ENCODE results near the gene KRTAP10-11.

GRCh38 chr21:44695184-44695583 is 49.0 kb downstream of the KRTAP10-11 start:
- TF ChIP-seq, protein P1, sequence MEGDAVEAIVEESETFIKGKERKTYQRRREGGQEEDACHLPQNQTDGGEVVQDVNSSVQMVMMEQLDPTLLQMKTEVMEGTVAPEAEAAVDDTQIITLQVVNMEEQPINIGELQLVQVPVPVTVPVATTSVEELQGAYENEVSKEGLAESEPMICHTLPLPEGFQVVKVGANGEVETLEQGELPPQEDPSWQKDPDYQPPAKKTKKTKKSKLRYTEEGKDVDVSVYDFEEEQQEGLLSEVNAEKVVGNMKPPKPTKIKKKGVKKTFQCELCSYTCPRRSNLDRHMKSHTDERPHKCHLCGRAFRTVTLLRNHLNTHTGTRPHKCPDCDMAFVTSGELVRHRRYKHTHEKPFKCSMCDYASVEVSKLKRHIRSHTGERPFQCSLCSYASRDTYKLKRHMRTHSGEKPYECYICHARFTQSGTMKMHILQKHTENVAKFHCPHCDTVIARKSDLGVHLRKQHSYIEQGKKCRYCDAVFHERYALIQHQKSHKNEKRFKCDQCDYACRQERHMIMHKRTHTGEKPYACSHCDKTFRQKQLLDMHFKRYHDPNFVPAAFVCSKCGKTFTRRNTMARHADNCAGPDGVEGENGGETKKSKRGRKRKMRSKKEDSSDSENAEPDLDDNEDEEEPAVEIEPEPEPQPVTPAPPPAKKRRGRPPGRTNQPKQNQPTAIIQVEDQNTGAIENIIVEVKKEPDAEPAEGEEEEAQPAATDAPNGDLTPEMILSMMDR (IDR thresholded peaks at IDR 0.05; ENCODE audit: low read depth, low read length, missing input control) = no peak
- TF ChIP-seq SP1 (IDR thresholded peaks at IDR 0.05) = no peak
- TF ChIP-seq YY1 (IDR thresholded peaks at IDR 0.05) = no peak

Data from liver (tissue), 3 donors.